ENCODE results near the gene ITPKC. TPM values are rescaled to one million over a fixed set of nuclear protein-coding genes. Genes with fewer than 3 reads are reported as not detected.

Gene ITPKC
- total and polyA plus RNA-seq, 8 donors: 6.9 to 20.4 (median 11.4) TPM

DNA sequence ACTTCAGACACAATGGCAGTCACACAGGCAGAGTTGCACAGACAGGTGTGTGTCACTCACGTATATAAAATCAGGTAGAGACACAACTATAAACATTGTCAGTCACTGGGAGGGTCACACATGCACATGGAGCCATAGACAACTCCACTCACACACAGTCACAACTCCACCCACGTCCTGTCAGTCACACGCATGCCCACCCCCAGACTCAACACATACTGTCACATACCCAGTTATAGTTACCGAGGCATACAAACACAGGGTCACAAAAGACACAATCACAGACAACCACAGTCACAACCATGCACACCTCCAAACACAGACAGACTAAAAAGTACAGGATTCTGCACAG, 27.9 kb upstream of the ITPKC start:
- no peak for ATAC-seq
- Histone ChIP-seq H3K9me3 (no peaks in the 10 kb centered on the region), H3K27me3 (no peaks in the 10 kb centered on the region), H3K4me1 (peaks cover 0 to 2% (median 0%) of the 10 kb centered on the region in 3 donors), H3K36me3 (no peaks in the 10 kb centered on the region), H3K27ac (no peak overlapping the region), H3K4me3 (peak overlapping the region in 1 of 4 donors; percentile 62)
- DNase-seq: peak in 1 of 6 donors; percentile 5
- FAIRE-seq: no peak
- TF ChIP-seq, protein P1, sequence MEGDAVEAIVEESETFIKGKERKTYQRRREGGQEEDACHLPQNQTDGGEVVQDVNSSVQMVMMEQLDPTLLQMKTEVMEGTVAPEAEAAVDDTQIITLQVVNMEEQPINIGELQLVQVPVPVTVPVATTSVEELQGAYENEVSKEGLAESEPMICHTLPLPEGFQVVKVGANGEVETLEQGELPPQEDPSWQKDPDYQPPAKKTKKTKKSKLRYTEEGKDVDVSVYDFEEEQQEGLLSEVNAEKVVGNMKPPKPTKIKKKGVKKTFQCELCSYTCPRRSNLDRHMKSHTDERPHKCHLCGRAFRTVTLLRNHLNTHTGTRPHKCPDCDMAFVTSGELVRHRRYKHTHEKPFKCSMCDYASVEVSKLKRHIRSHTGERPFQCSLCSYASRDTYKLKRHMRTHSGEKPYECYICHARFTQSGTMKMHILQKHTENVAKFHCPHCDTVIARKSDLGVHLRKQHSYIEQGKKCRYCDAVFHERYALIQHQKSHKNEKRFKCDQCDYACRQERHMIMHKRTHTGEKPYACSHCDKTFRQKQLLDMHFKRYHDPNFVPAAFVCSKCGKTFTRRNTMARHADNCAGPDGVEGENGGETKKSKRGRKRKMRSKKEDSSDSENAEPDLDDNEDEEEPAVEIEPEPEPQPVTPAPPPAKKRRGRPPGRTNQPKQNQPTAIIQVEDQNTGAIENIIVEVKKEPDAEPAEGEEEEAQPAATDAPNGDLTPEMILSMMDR (IDR thresholded peaks at IDR 0.05): no peak
- intact Hi-C loops (cut with DNase I): no loop called here
- WGBS, 2 donors: 75 to 81% methylated on average over 4 of the region's 4 CpGs

GRCh38 chr19:40689339-40690049, 27.4 kb upstream of the ITPKC start:
- TF ChIP-seq, protein P1 (IDR thresholded peaks at IDR 0.05): no peak
- peaks cover 0 to 2% (median 0%) of the 10 kb centered on the region in 3 donors for H3K4me1 ChIP-seq
- no peaks in the 10 kb centered on the region for H3K9me3 ChIP-seq
- H3K4me3 ChIP-seq: peak overlapping the region in 3 of 4 donors; percentile 15 to 62 (median 38)
- no peaks in the 10 kb centered on the region for H3K36me3 ChIP-seq
- DNase-seq (peak in 3 of 6 donors; percentile 31 to 77 (median 68)), ATAC-seq (no peak), FAIRE-seq (no peak)
- WGBS, 2 donors: 69 to 70% methylated on average over 18 of the region's 18 CpGs
- intact Hi-C loops (cut with DNase I): no loop called here
- H3K27ac ChIP-seq: no peak overlapping the region
- no peaks in the 10 kb centered on the region for H3K27me3 ChIP-seq

DNA sequence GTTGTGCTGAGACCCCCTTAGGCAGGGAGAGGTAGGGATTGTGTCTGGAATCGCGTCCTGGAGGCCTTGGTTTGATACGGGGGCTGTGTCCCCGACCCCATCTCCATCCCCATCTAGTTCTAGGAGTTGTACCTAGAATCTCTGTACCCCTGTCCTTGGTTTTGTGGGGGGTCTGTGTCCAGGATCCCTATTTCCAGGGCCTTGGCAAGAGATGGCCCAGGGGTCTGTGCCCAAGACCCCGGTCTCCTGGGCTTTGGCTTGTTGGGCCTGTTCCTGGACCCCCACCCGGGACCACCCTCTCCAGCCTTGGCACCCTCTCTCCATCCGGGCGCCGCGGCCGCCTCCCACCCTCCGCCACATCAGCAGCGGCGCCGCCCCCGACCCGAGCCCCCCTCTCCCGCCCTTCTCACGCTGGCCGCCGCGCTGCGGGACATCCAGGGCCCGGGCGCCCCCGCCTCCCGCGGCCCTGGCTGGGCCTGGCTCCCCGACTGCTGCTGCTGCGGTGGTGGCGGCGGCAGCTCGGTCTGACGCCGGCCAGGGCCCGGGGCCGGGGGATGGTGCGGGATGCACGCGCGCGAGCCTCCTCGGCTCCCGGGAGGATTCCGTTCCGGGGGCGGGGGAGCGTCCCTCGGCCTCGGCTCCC, 26.7 kb upstream of the ITPKC start, which contains the start of gene NUMBL:
NUMBL (minus strand) TSS at position 602 of the 643 bp plus-strand sequence; CDS start at position 434, 168 bp downstream.
- peak in 1 of 4 donors; percentile 44 for ATAC-seq
- 4 to 5% methylated on average over 39 to 50 of the region's 50 CpGs for WGBS, 2 donors
- Histone ChIP-seq H3K4me3 (peak within 1 kb of the TSS; percentile 18 to 62 (median 44)), H3K9me3 (no peaks in the 10 kb centered on the region), H3K27ac (peak within 1 kb of the TSS; percentile 12 to 73 (median 61)), H3K27me3 (no peaks in the 10 kb centered on the region), H3K4me1 (peaks cover 0 to 2% (median 0%) of the 10 kb centered on the region in 3 donors), H3K36me3 (no peaks in the 10 kb centered on the region)
- no peak for FAIRE-seq
- TF ChIP-seq, protein P1 (IDR thresholded peaks at IDR 0.05): no peak
- intact Hi-C loops (cut with DNase I): no loop called here
- DNase-seq: peak in 1 of 6 donors; percentile 32

DNA sequence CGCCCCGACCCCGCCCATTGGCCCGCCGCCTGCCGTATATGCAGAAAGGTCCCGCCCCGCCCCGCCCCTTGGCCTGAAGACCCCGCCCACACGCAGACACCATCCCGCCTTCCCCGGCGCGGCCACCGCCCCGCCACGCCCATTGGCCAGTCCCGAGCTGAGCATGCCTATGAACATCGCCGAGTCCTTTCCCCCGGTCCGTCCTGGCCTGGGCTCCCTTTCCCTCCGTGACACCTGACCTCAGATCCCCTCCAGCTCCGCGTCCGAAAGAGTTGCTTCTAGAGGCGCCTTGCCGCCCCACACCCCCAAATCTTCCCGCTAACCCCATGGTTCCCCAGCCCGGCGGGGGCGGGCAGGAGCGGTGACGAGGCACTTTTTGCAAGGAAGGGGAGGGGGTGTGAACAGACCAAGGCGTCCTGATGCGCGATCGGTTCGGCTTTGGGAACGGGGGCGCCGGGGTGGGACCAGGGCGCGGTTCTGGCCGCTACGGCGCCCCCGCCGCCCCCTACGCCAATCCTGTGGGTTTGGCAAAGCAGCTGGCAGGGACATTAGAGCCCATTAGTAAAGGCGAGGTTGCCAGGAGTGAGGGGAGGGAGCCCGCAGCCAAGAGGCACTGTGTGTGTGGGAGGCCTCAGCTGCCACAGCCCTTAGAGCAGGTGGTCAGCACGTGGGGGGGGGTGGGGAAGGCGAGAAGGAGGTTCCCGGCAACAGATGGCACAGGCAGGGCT, 26.1 kb upstream of the ITPKC start:
- TF ChIP-seq, protein P1 (IDR thresholded peaks at IDR 0.05): no peak
- ATAC-seq (peak; percentile 92 to 94 (median 94)), FAIRE-seq (no peak), DNase-seq (peak; percentile 87 to 97 (median 94))
- Histone ChIP-seq H3K27ac (peak overlapping the region; percentile 12 to 73 (median 61)), H3K4me3 (peak overlapping the region; percentile 18 to 62 (median 44)), H3K36me3 (no peaks in the 10 kb centered on the region), H3K9me3 (no peaks in the 10 kb centered on the region), H3K27me3 (no peaks in the 10 kb centered on the region), H3K4me1 (peaks cover 0 to 2% (median 0%) of the 10 kb centered on the region in 3 donors)
- intact Hi-C loops (cut with DNase I): no loop called here
- 6 to 8% methylated on average over 45 to 56 of the region's 56 CpGs for WGBS, 2 donors
